Measurements from ENCODE around the gene CCNO.

The CCNO gene

GRCh38 chr5:55230086-55230629 is 3.2 kb downstream of the CCNO start:
- in situ Hi-C loops (cut with HindIII; ENCODE audit: low pct_unique_long_range_greater_than_20kb, low sequenced_read_pairs), result no loop called here
- TF ChIP-seq JUND (IDR thresholded peaks at IDR 0.05; ENCODE audit: low read depth), result no peak
- no peak for DNase-seq (ENCODE audit: low read depth in 1 of 2, low spot score in 1 of 2)

DNA sequence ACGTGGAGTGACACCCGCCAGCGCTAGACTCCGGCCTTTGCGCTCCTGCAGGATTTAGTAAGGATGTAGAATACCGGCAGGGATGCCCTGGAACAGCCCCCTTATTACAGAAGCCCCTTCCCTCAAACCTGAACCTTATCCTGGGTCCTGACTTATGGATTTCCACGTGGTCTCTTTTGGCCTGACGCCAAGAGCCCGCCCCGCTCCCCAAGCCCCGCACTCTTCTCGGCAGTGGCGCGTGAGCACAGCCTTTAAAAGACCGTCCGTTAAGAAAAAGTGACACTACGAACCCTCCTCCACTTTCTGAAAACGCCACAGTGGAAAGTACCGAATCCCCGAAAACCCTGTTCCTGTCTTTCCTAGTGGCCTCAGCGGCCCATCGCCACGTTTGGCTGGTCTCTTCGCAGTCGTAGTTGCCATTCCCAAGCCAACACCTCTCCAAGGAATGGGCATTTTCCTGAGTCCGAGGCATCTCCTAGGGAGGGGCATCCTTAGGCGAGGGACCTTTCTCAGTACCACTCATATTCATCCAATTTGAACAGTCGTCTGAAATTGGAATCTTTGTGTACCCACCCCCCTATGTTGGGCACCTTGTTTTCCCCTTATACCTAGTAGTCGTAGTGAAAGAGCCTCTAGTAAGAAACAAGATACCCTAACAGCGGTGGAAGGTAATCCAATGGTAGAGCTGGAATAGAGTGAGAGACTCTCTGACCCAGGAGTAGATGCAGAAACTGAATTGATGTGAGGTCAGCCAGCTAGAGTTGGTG is 5.6 kb downstream of the CCNO start:
- no peak for DNase-seq (ENCODE audit: low read depth in 1 of 2, low spot score in 1 of 2)
- no peak for TF ChIP-seq JUND (IDR thresholded peaks at IDR 0.05; ENCODE audit: low read depth)
- in situ Hi-C loops (cut with HindIII; ENCODE audit: low pct_unique_long_range_greater_than_20kb, low sequenced_read_pairs), result no loop called here

- peak; percentile 89 to 93 for DNase-seq (ENCODE audit: low read depth in 1 of 2, low spot score in 1 of 2)
- in situ Hi-C loops (cut with HindIII; ENCODE audit: low pct_unique_long_range_greater_than_20kb, low sequenced_read_pairs), result no loop called here
- TF ChIP-seq JUND (IDR thresholded peaks at IDR 0.05; ENCODE audit: low read depth), result no peak
Observed at GRCh38 chr5:55226934-55227663, 6.3 kb downstream of the CCNO start, which contains the start of gene MCIDAS. TSS of gene MCIDAS (minus strand) at chr5:55227315. CDS start at chr5:55227138, 177 bp downstream.

GRCh38 chr5:55226027-55226933 is 7.1 kb downstream of the CCNO start:
- no peak for TF ChIP-seq JUND (IDR thresholded peaks at IDR 0.05; ENCODE audit: low read depth)
- peak; percentile 92 to 95 for DNase-seq (ENCODE audit: low read depth in 1 of 2, low spot score in 1 of 2)
- in situ Hi-C loops (cut with HindIII; ENCODE audit: low pct_unique_long_range_greater_than_20kb, low sequenced_read_pairs), result no loop called here

DNA sequence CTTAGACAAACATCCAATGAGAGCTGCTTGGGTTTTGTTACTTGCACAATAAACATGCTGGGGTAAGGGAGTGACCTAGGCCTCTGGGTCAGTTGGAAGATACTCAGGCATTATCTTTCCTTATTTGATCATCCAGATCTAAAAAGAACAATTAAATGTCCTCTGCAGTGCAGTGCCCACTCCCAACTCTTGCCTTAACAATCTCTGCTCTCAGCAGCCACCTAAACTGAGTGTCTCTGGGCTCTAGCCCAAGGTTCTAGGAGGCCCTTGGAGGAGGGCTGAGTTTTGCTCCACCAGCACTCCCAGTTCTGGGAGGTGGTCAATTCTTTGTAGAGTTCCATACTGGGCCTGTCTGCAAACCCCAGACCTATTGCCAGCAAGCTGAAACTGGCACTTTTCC is 8.1 kb downstream of the CCNO start:
- DNase-seq (ENCODE audit: low read depth in 1 of 2, low spot score in 1 of 2), result no peak
- no peak for TF ChIP-seq JUND (IDR thresholded peaks at IDR 0.05; ENCODE audit: low read depth)
- in situ Hi-C loops (cut with HindIII; ENCODE audit: low pct_unique_long_range_greater_than_20kb, low sequenced_read_pairs), result no loop called here

DNA sequence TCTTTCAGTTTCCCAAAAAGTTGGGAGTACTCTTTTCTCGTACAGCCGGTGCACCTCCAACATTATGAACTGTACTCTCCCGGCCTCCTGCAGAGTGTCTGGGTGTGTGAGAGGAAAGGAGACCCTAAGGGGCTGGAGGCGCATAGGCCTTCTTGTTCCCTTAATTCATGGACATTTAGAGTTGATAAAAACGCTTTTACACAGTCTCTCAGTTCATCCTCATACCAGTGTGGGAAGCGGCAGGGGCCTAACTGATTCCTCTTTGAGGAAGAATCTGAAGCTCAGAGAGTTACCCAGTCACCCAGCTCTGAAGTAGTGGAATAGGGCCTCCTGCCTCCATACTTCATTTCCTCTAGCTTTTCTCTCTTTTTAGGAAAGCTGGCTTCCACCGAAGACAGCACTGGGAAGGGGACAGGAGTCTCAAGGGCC is 9.6 kb downstream of the CCNO start:
- in situ Hi-C loops (cut with HindIII; ENCODE audit: low pct_unique_long_range_greater_than_20kb, low sequenced_read_pairs), result no loop called here
- no peak for DNase-seq (ENCODE audit: low read depth in 1 of 2, low spot score in 1 of 2)
- no peak for TF ChIP-seq JUND (IDR thresholded peaks at IDR 0.05; ENCODE audit: low read depth)

DNA sequence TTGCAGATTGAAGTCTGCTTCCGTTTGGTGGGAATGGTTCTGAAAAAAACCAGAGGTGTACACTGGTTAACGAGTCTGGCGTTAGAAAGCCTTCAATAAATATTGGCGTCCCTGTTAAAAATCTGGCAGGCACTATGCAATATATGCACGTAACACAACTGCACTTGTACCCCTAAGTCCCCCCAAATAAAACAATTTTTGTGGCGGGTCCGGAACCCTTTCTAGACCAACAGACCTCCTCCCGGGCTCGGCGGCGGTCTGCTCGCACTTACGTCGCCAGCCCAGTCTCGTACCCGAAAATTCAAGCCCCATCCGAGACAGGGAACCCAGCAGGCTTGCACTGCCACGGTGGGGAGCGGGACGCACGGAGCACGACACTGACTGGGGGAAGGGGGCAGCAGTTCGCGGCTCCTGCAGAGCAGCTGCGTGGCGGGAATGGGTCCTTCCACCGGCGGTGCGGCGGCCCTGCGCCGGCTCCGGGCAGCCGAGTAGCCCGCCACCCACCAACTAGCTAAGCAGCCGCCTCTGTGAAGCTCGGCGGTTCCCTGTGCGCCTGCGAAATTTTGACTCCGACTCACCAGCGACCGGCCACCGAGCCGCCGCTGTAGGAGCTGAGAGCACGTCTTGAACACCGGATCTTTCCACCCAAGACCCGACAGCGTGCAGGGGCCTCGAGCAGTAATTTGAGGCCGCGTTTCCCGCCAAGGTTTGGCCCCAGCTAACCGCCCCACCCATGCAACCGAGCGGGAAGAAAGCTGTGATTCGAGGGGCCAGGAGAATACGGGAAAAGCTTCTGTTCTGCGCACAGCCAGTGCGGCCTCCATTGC is 10.2 kb downstream of the CCNO start:
- TF ChIP-seq JUND (IDR thresholded peaks at IDR 0.05; ENCODE audit: low read depth), result no peak
- DNase-seq (ENCODE audit: low read depth in 1 of 2, low spot score in 1 of 2), result no peak
- in situ Hi-C loops (cut with HindIII; ENCODE audit: low pct_unique_long_range_greater_than_20kb, low sequenced_read_pairs), result no loop called here

DNA sequence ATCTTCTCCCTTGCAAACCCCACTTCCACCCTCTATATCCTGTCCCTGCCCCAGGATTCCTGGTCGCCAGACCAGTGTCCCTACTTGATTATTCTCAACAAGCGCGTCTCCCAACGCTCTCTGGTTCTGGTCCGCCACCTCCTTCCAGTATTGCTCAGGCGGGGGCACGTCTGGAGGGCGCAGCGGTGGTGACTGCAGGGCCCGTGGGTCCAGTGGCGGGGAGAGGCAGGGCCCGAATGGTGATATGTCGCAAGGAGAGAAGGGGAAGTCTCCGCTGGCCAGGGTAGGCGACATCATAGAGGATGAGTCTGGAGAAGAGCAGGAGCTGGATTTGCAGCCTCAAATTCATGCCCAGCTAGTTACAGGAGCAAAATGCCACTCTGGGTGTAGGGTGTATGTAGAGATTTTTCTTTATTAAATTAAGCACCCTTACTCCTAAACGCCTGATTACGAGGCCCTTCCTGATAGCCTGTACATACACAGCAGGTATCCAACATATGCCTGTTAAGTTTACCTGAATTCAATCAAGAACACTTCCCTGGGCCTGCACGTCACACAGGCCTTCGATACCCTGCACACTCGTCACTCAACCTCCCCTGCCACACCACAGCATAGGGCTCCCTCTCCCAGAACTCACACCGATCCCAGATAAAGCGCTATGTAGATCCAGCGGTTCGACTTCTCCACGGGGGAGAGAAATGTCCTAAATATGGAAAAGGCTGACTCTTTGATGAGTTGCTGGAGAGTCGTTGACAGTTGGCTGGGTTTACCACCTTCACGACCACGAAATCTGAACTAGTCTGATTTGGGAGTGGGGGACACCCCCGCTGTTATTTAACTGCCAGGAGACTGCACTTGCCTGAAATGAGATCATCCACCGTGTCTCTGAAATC is 11.1 kb downstream of the CCNO start:
- no peak for DNase-seq (ENCODE audit: low read depth in 1 of 2, low spot score in 1 of 2)
- in situ Hi-C loops (cut with HindIII; ENCODE audit: low pct_unique_long_range_greater_than_20kb, low sequenced_read_pairs), result no loop called here
- no peak for TF ChIP-seq JUND (IDR thresholded peaks at IDR 0.05; ENCODE audit: low read depth)

DNA sequence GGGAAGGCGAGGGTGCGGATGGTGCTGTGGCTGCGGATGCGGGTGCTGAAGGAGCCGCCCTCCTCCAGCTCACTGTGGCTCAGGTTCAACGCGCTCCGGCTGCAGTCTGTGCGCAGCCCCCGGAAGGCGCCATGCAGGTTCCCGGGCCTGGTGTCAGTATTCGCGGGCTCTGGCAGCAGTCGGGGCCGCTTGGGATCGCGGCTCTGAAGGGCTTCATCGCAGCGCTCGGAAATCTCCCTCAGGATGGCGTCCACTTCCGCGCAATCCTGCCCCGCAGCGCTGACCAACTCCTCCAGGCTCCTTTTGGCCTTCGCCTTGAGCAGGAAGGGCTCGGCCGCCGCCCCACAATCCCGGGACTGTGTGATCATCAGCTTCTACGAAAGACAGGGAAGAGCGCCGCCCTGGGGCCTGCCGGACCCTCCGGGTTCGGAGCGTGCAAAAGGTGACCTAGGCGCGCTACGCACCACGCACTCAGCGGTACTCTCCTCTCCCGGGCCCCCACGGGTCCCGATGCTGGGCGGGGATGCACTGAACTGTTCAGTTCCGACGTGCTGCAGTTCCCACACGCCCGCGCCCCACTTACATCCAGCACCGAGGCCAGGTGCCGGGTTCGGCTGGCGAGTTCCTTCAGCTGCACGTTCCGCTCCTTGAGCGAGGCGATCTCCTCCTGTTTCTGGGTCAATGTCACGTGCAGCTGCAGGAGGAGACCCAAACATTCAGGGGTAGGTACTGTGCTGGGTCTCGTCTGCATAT is 12.8 kb downstream of the CCNO start:
- in situ Hi-C loops (cut with HindIII; ENCODE audit: low pct_unique_long_range_greater_than_20kb, low sequenced_read_pairs), result no loop called here
- no peak for DNase-seq (ENCODE audit: low read depth in 1 of 2, low spot score in 1 of 2)
- no peak for TF ChIP-seq JUND (IDR thresholded peaks at IDR 0.05; ENCODE audit: low read depth)

DNA sequence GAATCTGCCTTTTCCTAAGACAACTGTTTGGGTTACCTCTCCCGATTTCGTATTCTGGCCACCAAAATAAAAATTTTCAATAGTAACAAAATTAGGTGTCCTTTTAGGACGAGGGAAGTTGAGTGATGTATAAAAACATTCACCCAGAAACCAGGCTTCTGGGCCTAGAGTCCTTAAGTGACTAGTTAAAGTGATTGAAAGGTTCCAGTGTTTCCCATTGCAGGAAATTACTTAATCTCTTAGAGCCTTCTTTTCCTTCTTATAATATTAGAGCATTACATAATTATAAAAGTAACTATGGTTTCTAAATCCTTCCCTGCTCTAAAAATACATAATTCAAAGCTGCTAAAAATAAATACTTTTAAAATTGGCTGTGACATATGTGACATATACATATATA is 13.6 kb downstream of the CCNO start:
- in situ Hi-C loops (cut with HindIII; ENCODE audit: low pct_unique_long_range_greater_than_20kb, low sequenced_read_pairs), result no loop called here

More for the DNA sequence above, 13.6 kb downstream of the CCNO start:
- no peak for TF ChIP-seq JUND (IDR thresholded peaks at IDR 0.05; ENCODE audit: low read depth)
- DNase-seq (ENCODE audit: low read depth in 1 of 2, low spot score in 1 of 2), result no peak

Data from T47D (cell line).